Fibroblast of mammary gland (primary cell): ENCODE results near the gene NKD1.
A peak's percentile ranks its signal among the peaks of the same experiment; 100 is the strongest.

ENCODE experiments used
- DNase-seq: peaks from one replicate; pipeline ENCODE4 v3.0.0-alpha.2; 2010; ENCODE audit warnings: low read depth
- H3K4me3 ChIP-seq: 2 replicates; pipeline ENCODE4 v1.5.1; 2011; ENCODE audit warnings: low read depth, mild to moderate bottlenecking, low read length, moderate library complexity; ENCODE audit not compliant: control insufficient read depth
- CTCF ChIP-seq: conservative IDR thresholded peaks from 2 replicates; pipeline ENCODE4 v1.5.1; 2011; ENCODE audit warnings: low read depth, low read length, inconsistent platforms; ENCODE audit not compliant: control insufficient read depth, insufficient read depth

The NKD1 gene

GRCh38 chr16:50591800-50592771 is 43.9 kb downstream of the NKD1 start:
- no peak overlapping the region for H3K4me3 ChIP-seq
- no peak for DNase-seq
- no peak for TF ChIP-seq CTCF

GRCh38 chr16:50592996-50593395 is 44.8 kb downstream of the NKD1 start:
- no peak for DNase-seq
- H3K4me3 ChIP-seq = no peak overlapping the region
- TF ChIP-seq CTCF = no peak

GRCh38 chr16:50593410-50594150 is 45.4 kb downstream of the NKD1 start:
- peak; percentile 10 for DNase-seq
- H3K4me3 ChIP-seq = no peak overlapping the region
- no peak for TF ChIP-seq CTCF

- DNase-seq = no peak
- TF ChIP-seq CTCF = no peak
- H3K4me3 ChIP-seq = no peak overlapping the region
These were observed 46.4 kb downstream of the NKD1 start for GRCh38 chr16:50594308-50595260.

GRCh38 chr16:50595859-50596258 is 47.7 kb downstream of the NKD1 start:
- DNase-seq = no peak
- no peak overlapping the region for H3K4me3 ChIP-seq
- TF ChIP-seq CTCF = no peak
